Glutamatergic neuron (in vitro differentiated cells): ENCODE measurements around the gene COMMD1. TPM values are rescaled to one million over a fixed set of nuclear protein-coding genes. Genes with fewer than 3 reads are reported as not detected.

Experiments used
- DNase-seq: peaks from one replicate; pipeline ENCODE4 v3.0.0; 2022
- H3K27ac Mint-ChIP-seq: one replicate; pipeline ENCODE4 v1.8.0; 2020; ENCODE audit warnings: mild to moderate bottlenecking, mixed read lengths, inconsistent platforms; ENCODE audit not compliant: unreplicated experiment
- H3K27me3 Mint-ChIP-seq: one replicate; pipeline ENCODE4 v1.8.0; 2020; ENCODE audit warnings: mild to moderate bottlenecking, moderate library complexity, mixed read lengths, inconsistent platforms; ENCODE audit not compliant: unreplicated experiment
- H3K36me3 Mint-ChIP-seq: one replicate; pipeline ENCODE4 v1.8.0; 2020; ENCODE audit warnings: mild to moderate bottlenecking, mixed read lengths, inconsistent platforms; ENCODE audit not compliant: unreplicated experiment
- H3K4me1 Mint-ChIP-seq: one replicate; pipeline ENCODE4 v1.8.0; 2020; ENCODE audit warnings: mild to moderate bottlenecking, low read depth, mixed read lengths, inconsistent platforms; ENCODE audit not compliant: unreplicated experiment
- H3K4me3 Mint-ChIP-seq: one replicate; pipeline ENCODE4 v1.8.0; 2020; ENCODE audit warnings: mild to moderate bottlenecking, mixed read lengths, inconsistent platforms; ENCODE audit not compliant: unreplicated experiment
- H3K9me3 Mint-ChIP-seq: one replicate; pipeline ENCODE4 v1.8.0; 2020; ENCODE audit warnings: mild to moderate bottlenecking, moderate library complexity, mixed read lengths, inconsistent platforms; ENCODE audit not compliant: unreplicated experiment
- CTCF ChIP-seq: fragments of 200-600 bp; sonication (generic); IDR thresholded peaks from one replicate; pipeline ENCODE4 v1.5.0; 2021; ENCODE audit not compliant: partially characterized antibody, unreplicated experiment
- total RNA-seq: library from RNA; stranded (reverse); fragmentation: NEBNext Ultra II Directional; extraction: Animal tissue kit (Norgen Biotek cat#: 25700); gene quantifications from one replicate; pipeline ENCODE4 v1.2.1, GENCODE V29; 2021; ENCODE audit not compliant: unreplicated experiment

COMMD1 gene
- total RNA-seq, 1 donor from 2014 or later, result 48.2 TPM

- Mint-ChIP-seq H3K36me3 (peaks cover 7% of the 10 kb centered on the region), H3K9me3 (peaks cover 2% of the 10 kb centered on the region), H3K4me1 (peaks cover 10% of the 10 kb centered on the region), H3K27ac (no peak overlapping the region), H3K4me3 (no peak overlapping the region), H3K27me3 (peaks cover 2% of the 10 kb centered on the region)
- DNase-seq, result no peak
- no peak for TF ChIP-seq CTCF
These were observed 257.8 kb downstream of the COMMD1 start for GRCh38 chr2:62163106-62163831.

GRCh38 chr2:62163834-62164233 is 258.4 kb downstream of the COMMD1 start:
- Mint-ChIP-seq H3K4me1 (peaks cover 10% of the 10 kb centered on the region), H3K4me3 (no peak overlapping the region), H3K27ac (no peak overlapping the region), H3K9me3 (peaks cover 2% of the 10 kb centered on the region), H3K36me3 (peaks cover 7% of the 10 kb centered on the region), H3K27me3 (peaks cover 2% of the 10 kb centered on the region)
- DNase-seq, result no peak
- no peak for TF ChIP-seq CTCF

- Mint-ChIP-seq H3K27ac (no peak overlapping the region), H3K4me3 (no peak overlapping the region), H3K4me1 (peaks cover 1% of the 10 kb centered on the region), H3K36me3 (no peaks in the 10 kb centered on the region), H3K9me3 (no peaks in the 10 kb centered on the region), H3K27me3 (no peaks in the 10 kb centered on the region)
- no peak for TF ChIP-seq CTCF
- no peak for DNase-seq
These were observed 270.3 kb downstream of the COMMD1 start for GRCh38 chr2:62175728-62176127.

- TF ChIP-seq CTCF, result no peak
- Mint-ChIP-seq H3K36me3 (no peaks in the 10 kb centered on the region), H3K9me3 (no peaks in the 10 kb centered on the region), H3K27me3 (no peaks in the 10 kb centered on the region), H3K4me1 (peaks cover 5% of the 10 kb centered on the region), H3K27ac (no peak overlapping the region), H3K4me3 (no peak overlapping the region)
- DNase-seq, result no peak
These were observed 271.3 kb downstream of the COMMD1 start for GRCh38 chr2:62176801-62177200.

- peaks cover 10% of the 10 kb centered on the region for H3K4me1 Mint-ChIP-seq
- DNase-seq, result no peak
- no peak for TF ChIP-seq CTCF
- H3K9me3 Mint-ChIP-seq, result peaks cover 1% of the 10 kb centered on the region
- H3K27ac Mint-ChIP-seq, result no peak overlapping the region
- peaks cover 2% of the 10 kb centered on the region for H3K27me3 Mint-ChIP-seq
- no peaks in the 10 kb centered on the region for H3K36me3 Mint-ChIP-seq
- H3K4me3 Mint-ChIP-seq, result no peak overlapping the region
These were observed 272.0 kb downstream of the COMMD1 start for GRCh38 chr2:62177392-62178049.
